GM19395 (cell line): Measurements from ENCODE around the gene OR52R1.
"Not testable (repeated sequence)": the region's sequence is repeated elsewhere in the genome, so short reads cannot be mapped to it uniquely, and the experiment has no call there.

Experiments
- ATAC-seq: cut with Tn5 transposase; IDR thresholded peaks from one replicate; pipeline ENCODE4 v1.9.1; 2021; ENCODE audit warnings: mild to moderate bottlenecking, moderate library complexity; ENCODE audit not compliant: unreplicated experiment

The OR52R1 gene

GRCh38 chr11:4804280-4804679, at the start of gene OR52R1:
Gene OR52R1, minus strand, starts transcription at chr11:4804380. Its CDS starts 0 bp downstream, at chr11:4804380.
- no peak for ATAC-seq

DNA sequence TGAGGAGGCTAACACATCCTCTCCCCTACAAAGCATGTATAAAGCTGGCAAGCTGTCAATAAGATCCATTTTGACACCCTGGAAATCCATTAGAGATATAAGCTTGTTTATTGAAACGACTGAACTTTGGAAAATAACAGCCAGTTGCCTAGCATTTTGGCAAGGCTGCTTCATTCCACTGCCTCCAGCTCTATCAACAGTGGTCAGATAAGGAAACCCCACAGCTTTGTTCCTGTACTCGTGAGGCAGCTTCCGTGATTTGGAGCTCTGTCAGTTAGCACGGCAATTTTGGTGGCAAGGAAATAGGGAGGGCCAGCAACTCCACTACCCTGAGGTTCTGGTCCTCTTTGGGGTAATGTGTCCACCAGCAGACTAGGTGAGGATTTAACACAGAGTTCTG, 46.9 kb upstream of the OR52R1 start:
- no peak for ATAC-seq

GRCh38 chr11:4848908-4849532, 44.8 kb upstream of the OR52R1 start, which contains the start of gene OR51S1:
Gene OR51S1, minus strand, starts transcription at chr11:4849208. Its CDS starts 0 bp downstream, at chr11:4849208.
- no peak for ATAC-seq

- no peak for ATAC-seq
Measured at GRCh38 chr11:4839851-4840549, 35.8 kb upstream of the OR52R1 start.

GRCh38 chr11:4830909-4831308, 26.7 kb upstream of the OR52R1 start:
- no peak for ATAC-seq

DNA sequence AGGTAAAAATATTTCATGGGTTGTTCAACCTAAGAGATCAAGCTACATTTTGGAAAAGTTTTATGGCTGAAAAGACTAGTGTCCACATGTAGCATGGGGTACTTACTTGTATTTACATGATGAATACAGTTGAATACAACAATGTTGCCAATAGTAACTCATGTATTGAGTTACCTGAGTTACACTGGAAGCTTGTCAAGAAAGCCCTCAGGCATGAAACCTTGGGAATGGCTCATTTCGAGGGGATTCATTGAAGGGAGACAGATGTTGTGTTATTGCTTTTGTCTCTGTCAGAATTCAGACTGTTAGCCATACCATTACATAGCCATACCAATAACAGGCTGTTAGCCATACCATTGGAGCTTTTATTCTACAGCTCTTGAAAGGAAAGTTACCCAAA, 26.2 kb upstream of the OR52R1 start:
- ATAC-seq, result no peak

DNA sequence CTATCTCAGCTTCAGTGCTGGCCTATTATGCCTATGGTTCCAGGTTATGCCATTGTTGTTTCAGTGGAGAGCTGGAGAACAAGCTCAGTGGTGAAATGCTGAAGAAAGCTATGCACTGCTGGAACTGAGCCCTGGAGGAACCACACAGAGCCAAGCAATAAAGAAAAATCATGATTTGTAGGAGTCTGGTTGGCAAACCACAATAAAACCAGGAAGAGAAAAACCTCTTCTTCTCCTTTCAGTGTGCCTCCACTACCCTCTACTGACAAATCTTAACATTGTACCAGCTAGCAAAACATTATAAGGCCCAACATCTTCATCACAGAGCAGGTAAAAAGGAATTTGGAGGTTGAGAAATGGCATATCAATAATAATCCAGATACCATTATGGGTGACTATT, 22.2 kb upstream of the OR52R1 start:
- no peak for ATAC-seq

DNA sequence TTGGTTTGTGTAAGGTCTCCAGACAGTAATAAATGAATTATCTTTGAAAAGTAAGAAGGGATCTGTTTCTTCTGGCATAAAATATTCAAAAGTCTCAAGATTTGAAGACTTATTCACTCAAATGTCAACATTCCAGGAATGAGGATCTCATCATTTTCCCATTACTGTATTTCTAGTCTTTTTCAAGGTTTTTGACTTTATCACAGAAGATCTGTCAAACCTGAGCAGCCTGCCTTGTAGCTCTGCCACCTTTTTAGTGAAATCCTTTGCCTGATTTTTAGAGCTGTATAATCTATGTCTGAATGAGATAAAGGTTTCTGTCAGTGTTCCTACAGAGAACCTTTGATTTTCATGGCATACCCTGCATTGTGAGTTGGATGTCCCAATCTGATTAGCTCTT, 21.0 kb upstream of the OR52R1 start:
- ATAC-seq, result no peak

- ATAC-seq, result no peak
Measured at GRCh38 chr11:4821021-4821420, 16.8 kb upstream of the OR52R1 start, which contains the start of gene OR51F2. Gene OR51F2, plus strand, starts transcription at chr11:4821321. Its CDS starts 101 bp downstream, at chr11:4821422.

- ATAC-seq, result no peak
Measured at GRCh38 chr11:4809246-4809645, 5.1 kb upstream of the OR52R1 start.

DNA sequence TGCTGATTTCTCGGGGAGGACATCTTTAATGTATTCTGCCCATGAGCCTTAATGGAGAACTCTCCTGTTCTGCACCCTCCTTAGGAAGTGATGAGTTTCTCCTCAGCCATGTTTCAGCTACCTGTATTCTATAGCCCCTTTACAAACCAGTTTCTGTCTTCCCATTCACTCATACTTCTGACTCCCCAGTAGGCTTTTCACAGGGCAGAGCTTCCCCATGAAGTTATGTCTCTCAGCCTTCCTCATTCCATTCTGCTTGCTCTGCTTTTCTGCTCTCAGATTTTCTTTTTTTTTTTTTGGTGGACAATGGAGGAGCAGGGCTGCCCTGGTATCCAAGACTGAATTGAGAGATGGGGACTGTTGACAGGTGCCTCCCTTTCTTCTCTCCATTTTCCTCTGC, 4.3 kb upstream of the OR52R1 start:
- ATAC-seq, result no peak

DNA sequence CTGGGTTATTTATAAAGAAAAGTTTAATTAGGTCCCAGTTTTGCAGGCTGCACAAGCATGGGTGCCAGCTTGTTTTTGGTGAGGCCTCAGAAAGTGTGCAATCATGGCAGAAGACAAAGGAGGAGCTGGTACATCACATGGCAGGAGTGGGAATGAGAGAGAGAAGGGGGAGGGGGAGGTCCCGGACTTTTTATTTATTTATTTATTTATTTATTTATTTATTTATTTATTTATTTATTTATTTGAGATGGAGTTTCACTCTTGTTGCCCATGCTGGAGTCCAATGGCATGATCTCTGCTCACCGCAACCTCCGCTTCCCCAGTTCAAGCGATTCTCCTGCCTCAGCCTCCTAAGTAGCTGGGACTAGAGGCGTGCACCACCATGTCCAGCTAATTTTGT, 2.9 kb downstream of the OR52R1 start:
- not testable (repeated sequence) for ATAC-seq

GRCh38 chr11:4798427-4799183, 5.6 kb downstream of the OR52R1 start:
- ATAC-seq, result no peak

DNA sequence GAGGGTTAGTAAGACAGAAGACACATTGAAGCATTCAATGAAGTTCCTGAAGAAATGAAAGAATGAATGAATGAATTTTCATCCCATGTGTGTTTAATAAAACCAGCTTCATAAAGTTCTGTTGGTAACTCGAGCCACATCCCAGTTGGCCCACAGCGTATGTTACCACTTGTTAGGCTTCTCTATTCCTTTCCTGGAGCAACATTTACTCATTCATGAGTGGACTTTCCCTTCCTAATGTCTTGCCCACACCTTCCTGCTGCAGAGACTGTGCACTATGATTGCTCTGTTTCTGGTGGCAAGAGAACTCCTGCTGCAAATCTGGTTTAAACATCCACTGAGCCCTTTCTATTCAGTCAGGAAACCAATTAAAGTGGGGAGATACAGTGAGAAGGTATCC, 7.0 kb downstream of the OR52R1 start:
- ATAC-seq, result no peak

- no peak for ATAC-seq
Measured at GRCh38 chr11:4782454-4782853, 21.7 kb downstream of the OR52R1 start.

GRCh38 chr11:4769838-4770237, 34.3 kb downstream of the OR52R1 start, which contains the start of gene OR51F1:
Gene OR51F1, minus strand, starts transcription at chr11:4769938. Its CDS starts 0 bp downstream, at chr11:4769938.
- no peak for ATAC-seq

- no peak for ATAC-seq
Measured at GRCh38 chr11:4768094-4768493, 36.1 kb downstream of the OR52R1 start.

DNA sequence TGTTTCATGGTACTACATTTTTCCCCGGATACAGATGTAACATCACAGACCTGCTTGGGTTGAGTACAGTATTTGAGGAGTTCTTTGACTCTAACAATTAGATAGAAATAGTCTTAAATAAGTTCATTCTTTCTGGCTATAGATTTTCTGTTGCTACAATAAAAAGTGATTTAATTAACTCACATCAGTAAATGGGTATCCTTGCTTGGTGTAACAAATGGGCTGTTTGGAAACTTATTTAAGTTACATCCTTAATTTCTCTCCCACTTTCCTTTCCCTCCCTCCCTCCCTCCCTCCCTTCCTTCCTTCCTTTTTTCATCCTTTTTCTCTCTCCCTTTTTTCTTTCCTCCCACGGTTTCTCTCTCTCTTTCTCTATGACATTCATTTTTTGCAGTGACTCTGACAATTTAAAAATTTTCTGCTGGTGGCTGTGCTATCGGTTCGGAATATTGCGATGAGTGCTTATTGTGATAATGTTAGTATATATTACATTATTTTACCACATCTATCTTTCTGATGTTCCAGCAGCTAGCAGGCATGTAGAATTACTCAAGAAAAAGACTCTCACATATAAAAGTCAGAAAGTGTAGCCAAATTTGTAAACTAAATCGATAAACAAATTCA, 37.6 kb downstream of the OR52R1 start:
- no peak for ATAC-seq

GRCh38 chr11:4763096-4763495, 41.1 kb downstream of the OR52R1 start:
- no peak for ATAC-seq
